Measurements from ENCODE around the gene MCM8.

MCM8 gene

GRCh38 chr20:6034134-6034969 lies 83.9 kb downstream of the MCM8 start:
- TF ChIP-seq PAX5 (IDR thresholded peaks at IDR 0.05; ENCODE audit: insufficient read depth, low read length, severe bottlenecking) (no peak), SPI1 (IDR thresholded peaks at IDR 0.05; ENCODE audit: low read depth, low read length) (0 out of 2 replicates have a peak, but pooled peaks have one; percentile 5)
- FAIRE-seq (no peak), DNase-seq (ENCODE audit: insufficient read length, low spot score) (no peak)

GRCh38 chr20:6036213-6036612 lies 85.8 kb downstream of the MCM8 start:
- no peak for FAIRE-seq
- no peak for DNase-seq (ENCODE audit: insufficient read length, low spot score)
- TF ChIP-seq PAX5 (IDR thresholded peaks at IDR 0.05; ENCODE audit: insufficient read depth, low read length, severe bottlenecking) = no peak
- TF ChIP-seq TAF1 (IDR thresholded peaks at IDR 0.05; ENCODE audit: low read depth, low read length) = no peak
- TF ChIP-seq SPI1 (IDR thresholded peaks at IDR 0.05; ENCODE audit: low read depth, low read length) = no peak
- no peak for TF ChIP-seq POLR2A (IDR thresholded peaks at IDR 0.05; ENCODE audit: low read depth, low read length)
- TF ChIP-seq POU2F2 (IDR thresholded peaks at IDR 0.05; ENCODE audit: low read depth, low read length) = no peak
- no peak for TF ChIP-seq POLR2AphosphoS5 (IDR thresholded peaks at IDR 0.05; ENCODE audit: low read depth, low read length)

GRCh38 chr20:6037082-6037481 lies 86.6 kb downstream of the MCM8 start:
- no peak for DNase-seq (ENCODE audit: insufficient read length, low spot score)
- no peak for FAIRE-seq
- TF ChIP-seq POLR2AphosphoS5 (IDR thresholded peaks at IDR 0.05; ENCODE audit: low read depth, low read length) (no peak), PAX5 (IDR thresholded peaks at IDR 0.05; ENCODE audit: insufficient read depth, low read length, severe bottlenecking) (no peak), POU2F2 (IDR thresholded peaks at IDR 0.05; ENCODE audit: low read depth, low read length) (no peak), POLR2A (IDR thresholded peaks at IDR 0.05; ENCODE audit: low read depth, low read length) (no peak), SPI1 (IDR thresholded peaks at IDR 0.05; ENCODE audit: low read depth, low read length) (no peak), TAF1 (IDR thresholded peaks at IDR 0.05; ENCODE audit: low read depth, low read length) (no peak)

- FAIRE-seq (no peak), DNase-seq (ENCODE audit: insufficient read length, low spot score) (no peak)
- TF ChIP-seq PAX5 (IDR thresholded peaks at IDR 0.05; ENCODE audit: insufficient read depth, low read length, severe bottlenecking) = no peak
- TF ChIP-seq TAF1 (IDR thresholded peaks at IDR 0.05; ENCODE audit: low read depth, low read length) = no peak
- no peak for TF ChIP-seq POLR2AphosphoS5 (IDR thresholded peaks at IDR 0.05; ENCODE audit: low read depth, low read length)
- TF ChIP-seq POLR2A (IDR thresholded peaks at IDR 0.05; ENCODE audit: low read depth, low read length) = no peak
- TF ChIP-seq SPI1 (IDR thresholded peaks at IDR 0.05; ENCODE audit: low read depth, low read length) = no peak
- no peak for TF ChIP-seq POU2F2 (IDR thresholded peaks at IDR 0.05; ENCODE audit: low read depth, low read length)
These were observed 87.8 kb downstream of the MCM8 start for GRCh38 chr20:6038256-6038655.

GRCh38 chr20:6039766-6040165 lies 89.3 kb downstream of the MCM8 start:
- DNase-seq (ENCODE audit: insufficient read length, low spot score) (no peak), FAIRE-seq (no peak)
- TF ChIP-seq POU2F2 (IDR thresholded peaks at IDR 0.05; ENCODE audit: low read depth, low read length) (no peak), POLR2A (IDR thresholded peaks at IDR 0.05; ENCODE audit: low read depth, low read length) (no peak), PAX5 (IDR thresholded peaks at IDR 0.05; ENCODE audit: insufficient read depth, low read length, severe bottlenecking) (no peak), SPI1 (IDR thresholded peaks at IDR 0.05; ENCODE audit: low read depth, low read length) (no peak), TAF1 (IDR thresholded peaks at IDR 0.05; ENCODE audit: low read depth, low read length) (no peak), POLR2AphosphoS5 (IDR thresholded peaks at IDR 0.05; ENCODE audit: low read depth, low read length) (no peak)

- FAIRE-seq (no peak), DNase-seq (ENCODE audit: insufficient read length, low spot score) (no peak)
- TF ChIP-seq SPI1 (IDR thresholded peaks at IDR 0.05; ENCODE audit: low read depth, low read length) = no peak
These were observed 90.1 kb downstream of the MCM8 start for GRCh38 chr20:6040540-6040939.

- DNase-seq (ENCODE audit: insufficient read length, low spot score) = no peak
- no peak for FAIRE-seq
- no peak for TF ChIP-seq POLR2AphosphoS5 (IDR thresholded peaks at IDR 0.05; ENCODE audit: low read depth, low read length)
- no peak for TF ChIP-seq TAF1 (IDR thresholded peaks at IDR 0.05; ENCODE audit: low read depth, low read length)
- no peak for TF ChIP-seq PAX5 (IDR thresholded peaks at IDR 0.05; ENCODE audit: insufficient read depth, low read length, severe bottlenecking)
- no peak for TF ChIP-seq SPI1 (IDR thresholded peaks at IDR 0.05; ENCODE audit: low read depth, low read length)
- TF ChIP-seq POU2F2 (IDR thresholded peaks at IDR 0.05; ENCODE audit: low read depth, low read length) = no peak
- TF ChIP-seq POLR2A (IDR thresholded peaks at IDR 0.05; ENCODE audit: low read depth, low read length) = no peak
These were observed 90.7 kb downstream of the MCM8 start for GRCh38 chr20:6040958-6041807.

GRCh38 chr20:6041808-6042265 lies 91.4 kb downstream of the MCM8 start:
- FAIRE-seq = no peak
- no peak for DNase-seq (ENCODE audit: insufficient read length, low spot score)
- TF ChIP-seq POLR2A (IDR thresholded peaks at IDR 0.05; ENCODE audit: low read depth, low read length) (no peak), POU2F2 (IDR thresholded peaks at IDR 0.05; ENCODE audit: low read depth, low read length) (no peak), POLR2AphosphoS5 (IDR thresholded peaks at IDR 0.05; ENCODE audit: low read depth, low read length) (no peak), TAF1 (IDR thresholded peaks at IDR 0.05; ENCODE audit: low read depth, low read length) (no peak), SPI1 (IDR thresholded peaks at IDR 0.05; ENCODE audit: low read depth, low read length) (no peak), PAX5 (IDR thresholded peaks at IDR 0.05; ENCODE audit: insufficient read depth, low read length, severe bottlenecking) (no peak)

GRCh38 chr20:6044115-6044514 lies 93.7 kb downstream of the MCM8 start:
- DNase-seq (ENCODE audit: insufficient read length, low spot score) (no peak), FAIRE-seq (no peak)
- no peak for TF ChIP-seq POU2F2 (IDR thresholded peaks at IDR 0.05; ENCODE audit: low read depth, low read length)
- TF ChIP-seq POLR2AphosphoS5 (IDR thresholded peaks at IDR 0.05; ENCODE audit: low read depth, low read length) = no peak
- no peak for TF ChIP-seq TAF1 (IDR thresholded peaks at IDR 0.05; ENCODE audit: low read depth, low read length)
- TF ChIP-seq POLR2A (IDR thresholded peaks at IDR 0.05; ENCODE audit: low read depth, low read length) = no peak
- TF ChIP-seq PAX5 (IDR thresholded peaks at IDR 0.05; ENCODE audit: insufficient read depth, low read length, severe bottlenecking) = no peak
- no peak for TF ChIP-seq SPI1 (IDR thresholded peaks at IDR 0.05; ENCODE audit: low read depth, low read length)
